CD4-positive, alpha-beta T cell treated with Interleukin-6 at 100 ng/mL for 8 hours (primary cell): Measurements from ENCODE around the gene ADCK1.
"Not testable (repeated sequence)": the region's sequence is repeated elsewhere in the genome, so short reads cannot be mapped to it uniquely, and the experiment has no call there.

Experiments
- DNase-seq: peaks from one replicate; pipeline ENCODE4 v3.0.0-alpha.2; 2020; ENCODE audit warnings: mixed read lengths, low spot score

Gene ADCK1, protein sequence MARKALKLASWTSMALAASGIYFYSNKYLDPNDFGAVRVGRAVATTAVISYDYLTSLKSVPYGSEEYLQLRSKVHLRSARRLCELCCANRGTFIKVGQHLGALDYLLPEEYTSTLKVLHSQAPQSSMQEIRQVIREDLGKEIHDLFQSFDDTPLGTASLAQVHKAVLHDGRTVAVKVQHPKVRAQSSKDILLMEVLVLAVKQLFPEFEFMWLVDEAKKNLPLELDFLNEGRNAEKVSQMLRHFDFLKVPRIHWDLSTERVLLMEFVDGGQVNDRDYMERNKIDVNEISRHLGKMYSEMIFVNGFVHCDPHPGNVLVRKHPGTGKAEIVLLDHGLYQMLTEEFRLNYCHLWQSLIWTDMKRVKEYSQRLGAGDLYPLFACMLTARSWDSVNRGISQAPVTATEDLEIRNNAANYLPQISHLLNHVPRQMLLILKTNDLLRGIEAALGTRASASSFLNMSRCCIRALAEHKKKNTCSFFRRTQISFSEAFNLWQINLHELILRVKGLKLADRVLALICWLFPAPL

DNA sequence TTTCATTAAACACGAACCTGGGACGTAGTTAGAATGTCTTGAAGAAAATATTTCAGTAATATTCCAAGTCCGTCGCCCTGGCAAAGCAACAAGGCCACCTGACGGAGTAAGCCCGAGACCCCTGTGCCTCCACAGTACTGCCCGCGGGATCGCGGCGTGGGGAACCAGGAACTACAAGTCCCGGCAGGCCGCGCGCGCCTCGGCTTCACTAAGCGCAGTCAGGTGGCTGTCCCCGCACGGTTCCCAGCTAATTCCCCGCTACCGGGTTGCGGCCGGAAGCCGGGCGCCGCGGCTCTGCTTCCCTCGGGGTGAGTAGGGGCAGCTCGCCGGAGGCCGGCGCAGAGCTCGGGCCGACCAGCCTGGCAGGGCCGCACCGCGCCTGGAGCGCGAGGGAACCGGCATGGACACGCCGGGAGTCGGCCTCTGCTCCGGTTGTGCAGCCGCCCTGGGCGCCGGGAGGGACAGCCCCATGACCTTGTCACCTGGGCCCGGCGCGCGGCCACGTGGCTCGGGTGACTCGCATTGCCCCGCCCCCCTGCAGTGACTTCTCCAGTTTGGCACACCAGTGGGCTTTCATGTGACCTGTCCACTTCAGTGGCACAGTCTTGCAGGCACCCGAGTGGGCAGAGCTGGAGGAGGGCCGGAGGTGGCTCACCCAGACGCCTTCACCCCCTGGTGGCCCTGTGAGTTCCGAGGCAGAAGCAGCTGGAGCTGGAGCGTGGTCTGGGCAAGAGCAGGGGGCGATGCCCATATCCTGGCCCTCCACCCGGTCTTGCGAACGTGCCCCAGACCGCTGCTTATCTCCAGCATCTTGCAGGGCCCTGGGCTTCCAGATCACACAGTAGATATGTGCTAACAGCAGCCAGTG is at the start of gene ADCK1:
TSS of gene ADCK1 (plus strand) at position 247 of the 868 bp plus-strand sequence. CDS start 18,870 bp downstream, outside the sequence.
- DNase-seq, result peak; percentile 79

- no peak for DNase-seq
These were observed 47.6 kb upstream of the ADCK1 start for GRCh38 chr14:77752266-77752665.

GRCh38 chr14:77752799-77753516 is 47.0 kb upstream of the ADCK1 start:
- no peak for DNase-seq

DNA sequence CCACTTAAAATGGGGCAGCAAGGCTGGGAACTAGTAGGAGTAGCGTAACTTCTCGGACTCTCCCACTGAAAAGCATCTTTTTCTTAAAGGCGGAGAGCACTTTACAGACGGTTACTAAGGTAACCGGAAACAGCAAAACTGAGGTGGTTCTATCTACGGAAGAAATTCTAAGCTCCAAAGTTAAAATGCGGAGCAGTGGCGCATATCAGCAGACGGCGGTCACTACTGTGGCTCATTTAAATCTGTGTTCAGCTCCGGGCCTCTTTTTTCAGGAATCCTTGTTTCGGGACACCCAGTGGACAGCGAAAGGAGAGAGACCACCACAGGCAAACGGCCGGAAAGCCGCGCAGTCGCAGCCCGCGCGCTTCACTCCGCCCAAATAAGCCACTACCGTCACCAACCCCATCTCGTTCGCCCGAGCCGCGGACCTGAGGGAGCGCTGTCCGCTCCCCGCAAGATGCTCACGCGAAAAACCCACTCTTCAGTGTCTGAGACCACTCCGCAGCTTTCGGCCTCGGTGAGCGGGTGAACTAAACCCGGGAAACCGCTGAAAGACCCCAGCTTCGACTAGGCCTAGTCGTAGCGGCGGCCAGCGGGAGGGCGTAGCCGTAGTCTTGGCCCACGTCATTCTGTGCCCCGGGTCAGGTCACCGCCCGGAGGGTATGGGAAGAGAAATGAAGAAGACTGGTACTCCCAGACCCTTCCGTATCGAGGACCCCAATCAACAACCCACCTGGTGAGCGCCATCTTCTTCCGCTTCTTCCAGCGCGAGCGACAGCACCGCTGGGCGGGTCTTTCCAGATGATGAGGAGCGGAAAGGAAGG is 39.3 kb upstream of the ADCK1 start, which contains the start of gene SNW1:
TSS of gene SNW1 (minus strand) at position 776 of the 824 bp plus-strand sequence. CDS start at position 747, 29 bp downstream.
- DNase-seq, result peak; percentile 93

GRCh38 chr14:77761205-77761931 is 38.5 kb upstream of the ADCK1 start:
- DNase-seq, result no peak

GRCh38 chr14:77763316-77763715 is 36.6 kb upstream of the ADCK1 start:
- no peak for DNase-seq

- DNase-seq, result no peak
These were observed 35.9 kb upstream of the ADCK1 start for GRCh38 chr14:77763978-77764377.

- not testable (repeated sequence) for DNase-seq
These were observed 31.4 kb upstream of the ADCK1 start for GRCh38 chr14:77768442-77769069.

DNA sequence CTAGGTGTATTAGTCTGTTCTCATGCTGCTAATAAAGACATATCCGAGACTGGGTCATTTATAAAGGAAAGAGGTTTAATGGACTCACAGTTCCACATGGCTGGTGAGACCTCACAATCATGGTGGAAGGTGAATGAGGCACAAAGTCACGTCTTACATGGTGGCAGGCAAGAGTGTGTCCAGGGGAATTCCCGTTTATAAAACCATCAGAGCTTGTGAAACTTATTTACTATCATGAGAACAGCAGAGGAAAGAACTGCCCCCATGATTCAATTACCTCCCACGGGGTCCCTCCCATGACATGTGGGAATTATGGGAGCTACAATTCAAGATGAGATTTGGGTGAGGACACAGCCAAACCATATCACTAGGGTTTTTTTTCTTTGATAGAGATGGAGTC is 25.9 kb upstream of the ADCK1 start:
- not testable (repeated sequence) for DNase-seq

- no peak for DNase-seq
These were observed 17.7 kb upstream of the ADCK1 start for GRCh38 chr14:77782202-77782601.

DNA sequence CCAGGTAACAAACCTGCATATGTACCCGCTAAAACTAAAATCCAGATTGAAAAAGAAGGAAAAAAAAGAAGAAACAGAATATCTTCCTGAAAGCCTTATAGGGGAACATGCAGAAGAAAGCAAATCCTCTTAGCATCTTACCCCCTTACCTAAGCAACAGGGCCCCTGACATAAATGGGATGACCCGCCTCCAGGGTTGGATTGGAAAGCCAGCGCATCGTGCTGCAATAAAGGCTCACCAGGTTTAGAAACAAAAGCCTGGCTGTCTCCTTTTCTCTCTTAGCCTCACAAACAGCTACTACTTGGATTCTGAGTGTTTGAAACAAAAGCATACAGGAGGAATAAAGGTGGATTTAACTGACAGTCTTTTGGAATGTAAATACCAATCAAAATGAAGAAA is 13.8 kb upstream of the ADCK1 start:
- DNase-seq, result no peak

DNA sequence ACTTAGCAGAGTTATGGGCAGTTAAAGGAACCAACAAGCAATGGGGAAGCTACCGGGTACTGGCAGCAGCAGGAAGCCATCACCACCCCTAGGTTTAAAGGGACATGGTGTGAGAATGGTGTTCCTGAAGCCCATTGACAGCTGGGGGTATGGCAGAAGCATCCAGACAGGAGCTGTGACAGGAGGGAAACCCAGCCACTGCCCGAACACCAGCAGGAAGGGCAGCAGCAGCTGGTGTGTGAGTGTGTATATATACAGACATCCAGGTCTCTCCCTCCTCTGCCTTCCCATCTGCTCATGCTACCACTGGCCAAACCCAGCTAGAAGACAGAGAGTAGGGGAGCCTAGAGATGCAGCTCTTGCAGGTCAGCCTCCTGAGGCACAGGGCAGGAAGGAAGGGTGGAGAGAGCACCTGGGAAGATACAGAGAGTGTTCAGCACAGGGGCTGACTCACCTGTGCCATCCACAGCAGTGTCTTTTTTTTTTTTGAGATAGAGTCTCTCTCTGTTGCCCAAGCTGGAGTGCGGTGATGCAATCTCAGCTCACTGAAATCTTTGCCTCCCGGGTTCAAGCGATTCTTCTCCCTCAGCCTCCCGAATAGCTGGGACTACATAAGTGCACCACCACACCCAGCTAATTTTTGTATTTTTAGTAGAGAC is 9.2 kb upstream of the ADCK1 start:
- DNase-seq, result no peak

DNA sequence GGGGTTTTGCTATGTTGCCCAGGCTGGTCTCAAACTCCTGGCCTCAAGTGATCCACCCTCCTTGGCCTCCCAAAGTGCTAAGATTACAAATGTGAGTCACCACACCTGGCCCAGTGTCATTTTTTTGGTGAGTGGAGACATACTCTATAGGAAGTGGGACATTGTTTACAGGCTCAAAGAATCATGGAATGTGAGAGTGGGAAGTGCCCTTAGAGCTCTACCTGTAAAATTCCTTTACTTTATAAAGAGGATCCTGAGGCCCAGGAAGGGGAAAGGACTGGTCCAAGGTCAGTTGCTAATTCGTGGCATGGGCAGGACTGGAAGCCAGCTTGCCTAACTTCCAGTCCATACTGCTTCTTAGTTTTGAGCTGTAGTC is 8.7 kb upstream of the ADCK1 start:
- DNase-seq, result no peak

- not testable (repeated sequence) for DNase-seq
These were observed 6.7 kb upstream of the ADCK1 start for GRCh38 chr14:77793255-77793654.

GRCh38 chr14:77794357-77794756 is 5.6 kb upstream of the ADCK1 start:
- DNase-seq, result no peak

GRCh38 chr14:77799456-77799855 is 453 bp upstream of the ADCK1 start:
- DNase-seq, result not testable (repeated sequence)

GRCh38 chr14:77800814-77801213 is 905 bp downstream of the ADCK1 start:
- no peak for DNase-seq

DNA sequence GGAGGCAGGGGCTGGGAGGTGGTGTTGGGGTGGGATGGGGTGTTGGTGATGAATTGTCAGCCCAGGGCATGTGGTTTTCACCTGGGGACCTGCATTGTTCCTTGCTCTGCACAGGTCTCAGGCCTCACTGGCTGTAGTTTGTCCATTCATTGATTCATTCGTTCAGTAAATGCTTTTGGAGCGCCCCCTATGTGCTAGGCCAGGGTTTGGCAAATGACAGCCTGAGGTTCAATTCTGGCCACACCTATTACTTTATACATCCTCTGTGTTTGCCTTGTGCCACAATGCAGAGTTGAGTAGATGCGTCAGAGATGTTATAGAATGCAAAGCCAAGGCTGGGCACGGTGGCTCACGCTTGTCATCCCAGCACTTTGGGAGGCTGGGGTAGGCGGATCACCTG is 4.7 kb downstream of the ADCK1 start:
- DNase-seq, result no peak

- no peak for DNase-seq
These were observed 5.8 kb downstream of the ADCK1 start for GRCh38 chr14:77805706-77806105.
